Activated naive CD8-positive, alpha-beta T cell (primary cell): ENCODE measurements around the gene MAPK8IP3.
A peak's percentile ranks its signal among the peaks of the same experiment; 100 is the strongest.
"Not testable (repeated sequence)": the region's sequence is repeated elsewhere in the genome, so short reads cannot be mapped to it uniquely, and the experiment has no call there.

Source experiments
- H3K27ac Mint-ChIP-seq: one replicate; pipeline ENCODE4 v1.8.0; 2021; ENCODE audit warnings: mixed read lengths
- H3K27me3 Mint-ChIP-seq: one replicate; pipeline ENCODE4 v1.8.0; 2021; ENCODE audit warnings: mixed read lengths
- H3K36me3 Mint-ChIP-seq: one replicate; pipeline ENCODE4 v1.8.0; 2021; ENCODE audit warnings: mixed read lengths
- H3K4me1 Mint-ChIP-seq: one replicate; pipeline ENCODE4 v1.8.0; 2021; ENCODE audit warnings: low read depth, mixed read lengths
- H3K4me3 Mint-ChIP-seq: one replicate; pipeline ENCODE4 v1.8.0; 2021; ENCODE audit warnings: mild to moderate bottlenecking, mixed read lengths
- H3K9me3 Mint-ChIP-seq: one replicate; pipeline ENCODE4 v1.8.0; 2021; ENCODE audit warnings: low read depth, mixed read lengths

MAPK8IP3 gene

GRCh38 chr16:1691276-1691675 is 14.7 kb upstream of the MAPK8IP3 start:
- no peak overlapping the region for H3K4me3 Mint-ChIP-seq
- peaks cover 1% of the 10 kb centered on the region for H3K4me1 Mint-ChIP-seq
- no peaks in the 10 kb centered on the region for H3K9me3 Mint-ChIP-seq
- no peaks in the 10 kb centered on the region for H3K27me3 Mint-ChIP-seq
- peak overlapping the region; percentile 41 for H3K27ac Mint-ChIP-seq
- H3K36me3 Mint-ChIP-seq: no peaks in the 10 kb centered on the region

DNA sequence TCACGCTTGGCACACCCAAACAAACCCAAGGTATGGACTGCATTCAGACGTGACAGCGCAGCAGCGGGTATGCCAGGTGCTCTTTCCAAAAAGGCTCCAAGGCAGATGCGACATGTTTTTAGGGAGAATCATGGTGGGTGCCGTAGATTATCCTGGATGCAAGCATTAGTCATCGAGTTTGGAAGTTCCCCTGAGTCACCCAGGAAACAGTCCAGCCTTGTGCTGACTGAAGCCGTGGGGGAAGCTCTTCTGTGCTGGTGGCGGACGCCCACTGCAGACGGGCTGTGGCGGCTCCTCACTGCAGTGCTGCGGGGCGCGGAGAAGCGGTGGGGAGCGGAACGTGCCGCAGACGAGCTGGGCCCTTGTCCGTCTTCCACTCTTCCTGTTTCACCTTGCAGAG is 14.0 kb upstream of the MAPK8IP3 start:
- H3K4me3 Mint-ChIP-seq: no peak overlapping the region
- H3K36me3 Mint-ChIP-seq: no peaks in the 10 kb centered on the region
- H3K9me3 Mint-ChIP-seq: no peaks in the 10 kb centered on the region
- no peak overlapping the region for H3K27ac Mint-ChIP-seq
- H3K27me3 Mint-ChIP-seq: no peaks in the 10 kb centered on the region
- H3K4me1 Mint-ChIP-seq: peaks cover 1% of the 10 kb centered on the region

- Mint-ChIP-seq H3K36me3 (no peaks in the 10 kb centered on the region), H3K4me3 (no peak overlapping the region), H3K4me1 (no peaks in the 10 kb centered on the region), H3K27me3 (no peaks in the 10 kb centered on the region), H3K9me3 (no peaks in the 10 kb centered on the region), H3K27ac (no peak overlapping the region)
Observed at GRCh38 chr16:1696863-1697262, 9.1 kb upstream of the MAPK8IP3 start.

GRCh38 chr16:1698680-1699079 is 7.3 kb upstream of the MAPK8IP3 start:
- Mint-ChIP-seq H3K4me3 (no peak overlapping the region), H3K9me3 (no peaks in the 10 kb centered on the region), H3K4me1 (no peaks in the 10 kb centered on the region), H3K36me3 (no peaks in the 10 kb centered on the region), H3K27me3 (no peaks in the 10 kb centered on the region), H3K27ac (no peak overlapping the region)

- no peak overlapping the region for H3K27ac Mint-ChIP-seq
- no peaks in the 10 kb centered on the region for H3K9me3 Mint-ChIP-seq
- H3K4me3 Mint-ChIP-seq: no peak overlapping the region
- H3K27me3 Mint-ChIP-seq: no peaks in the 10 kb centered on the region
- H3K36me3 Mint-ChIP-seq: no peaks in the 10 kb centered on the region
- peaks cover 6% of the 10 kb centered on the region for H3K4me1 Mint-ChIP-seq
Observed at GRCh38 chr16:1700246-1700645, 5.7 kb upstream of the MAPK8IP3 start.

DNA sequence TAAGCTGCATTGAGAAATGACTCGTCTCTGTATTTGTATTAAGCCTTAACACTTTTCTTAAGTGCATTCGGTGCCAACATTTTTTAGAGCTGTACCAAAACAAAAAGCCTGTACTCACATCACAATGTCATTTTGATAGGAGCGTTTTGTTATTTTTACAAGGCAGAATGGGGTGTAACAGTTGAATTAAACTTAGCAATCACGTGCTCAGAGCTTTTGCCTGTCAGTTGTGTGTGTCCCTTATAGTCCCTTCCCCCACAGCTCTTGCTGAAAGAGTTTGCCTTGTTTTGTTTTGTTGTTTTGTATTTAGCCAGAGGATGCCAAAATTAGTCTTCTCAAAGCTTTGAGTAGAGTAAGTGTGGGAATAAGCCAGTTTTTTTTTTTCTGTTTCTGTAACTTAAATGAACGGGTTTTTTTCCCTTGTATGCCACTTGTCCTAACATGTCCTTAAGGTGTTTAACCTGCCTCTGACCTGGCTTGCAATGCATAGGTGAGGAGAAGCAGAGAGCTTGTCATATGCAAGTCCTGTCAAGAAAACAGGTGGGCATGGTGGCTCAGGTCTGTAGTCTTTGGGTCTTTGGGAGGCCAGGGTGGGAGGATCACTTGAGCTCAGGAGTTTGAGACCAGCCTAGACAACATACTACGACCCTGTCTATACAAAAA is 4.6 kb upstream of the MAPK8IP3 start:
- Mint-ChIP-seq H3K9me3 (no peaks in the 10 kb centered on the region), H3K27me3 (no peaks in the 10 kb centered on the region), H3K36me3 (no peaks in the 10 kb centered on the region), H3K4me1 (peaks cover 9% of the 10 kb centered on the region), H3K4me3 (no peak overlapping the region), H3K27ac (no peak overlapping the region)

DNA sequence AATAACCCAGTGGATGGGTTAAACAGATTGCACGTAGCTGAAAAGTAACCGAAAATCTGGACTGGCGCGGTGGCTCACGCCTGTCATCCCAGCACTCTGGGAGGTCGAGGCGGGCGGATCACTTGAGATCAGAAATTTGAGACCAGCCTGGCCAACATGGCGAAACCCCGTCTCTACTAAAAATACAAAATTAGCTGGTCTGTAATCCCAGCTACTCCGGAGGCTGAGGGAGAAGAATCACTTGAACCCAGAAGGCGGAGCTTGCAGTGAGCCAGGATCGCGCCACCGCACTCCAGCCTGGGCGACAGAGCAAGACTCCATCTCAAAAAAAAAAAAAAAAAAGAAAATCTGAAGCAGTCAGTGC is 689 bp upstream of the MAPK8IP3 start:
- H3K27me3 Mint-ChIP-seq, H3K36me3 Mint-ChIP-seq, H3K9me3 Mint-ChIP-seq: not testable (repeated sequence)
- peak overlapping the region; percentile 98 for H3K4me3 Mint-ChIP-seq
- H3K4me1 Mint-ChIP-seq: peaks cover 31% of the 10 kb centered on the region
- peak overlapping the region; percentile 96 for H3K27ac Mint-ChIP-seq

GRCh38 chr16:1706386-1707192 is 594 bp downstream of the MAPK8IP3 start:
- H3K27me3 Mint-ChIP-seq: no peaks in the 10 kb centered on the region
- peak overlapping the region; percentile 83 for H3K27ac Mint-ChIP-seq
- peaks cover 34% of the 10 kb centered on the region for H3K4me1 Mint-ChIP-seq
- no peaks in the 10 kb centered on the region for H3K36me3 Mint-ChIP-seq
- no peaks in the 10 kb centered on the region for H3K9me3 Mint-ChIP-seq
- peak overlapping the region; percentile 90 for H3K4me3 Mint-ChIP-seq

DNA sequence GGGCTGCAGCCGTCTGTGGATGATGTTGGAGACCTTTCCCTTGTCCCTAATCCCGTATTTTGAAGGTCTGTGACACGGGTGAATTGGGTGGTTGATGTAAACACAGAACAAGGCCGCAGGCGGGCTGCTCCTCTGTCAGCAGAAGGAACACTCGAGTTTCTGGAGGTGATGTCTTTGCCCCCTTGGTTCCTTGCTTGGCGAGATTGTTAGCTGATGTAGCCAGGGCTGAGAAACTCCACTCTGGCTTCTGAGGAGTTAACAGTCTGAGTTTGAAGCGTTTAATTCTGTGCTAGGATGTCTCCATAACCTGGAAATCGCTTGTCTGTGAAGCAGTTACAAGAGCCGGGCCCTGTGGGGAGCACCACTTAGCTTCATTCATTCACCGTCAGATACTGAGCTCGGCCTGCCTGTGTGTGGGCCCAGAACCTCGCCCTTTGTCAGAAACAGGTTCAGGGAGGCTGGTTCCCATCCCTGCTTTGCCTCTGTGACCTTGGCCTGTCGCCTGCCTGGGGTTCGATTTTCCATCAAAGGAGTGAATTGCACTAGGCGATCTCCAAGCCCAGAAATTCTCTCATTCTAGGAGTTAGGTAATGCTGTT is 1.3 kb downstream of the MAPK8IP3 start:
- no peaks in the 10 kb centered on the region for H3K36me3 Mint-ChIP-seq
- no peaks in the 10 kb centered on the region for H3K9me3 Mint-ChIP-seq
- H3K27me3 Mint-ChIP-seq: no peaks in the 10 kb centered on the region
- H3K4me3 Mint-ChIP-seq: peak overlapping the region; percentile 90
- peaks cover 35% of the 10 kb centered on the region for H3K4me1 Mint-ChIP-seq
- H3K27ac Mint-ChIP-seq: peak overlapping the region; percentile 83

DNA sequence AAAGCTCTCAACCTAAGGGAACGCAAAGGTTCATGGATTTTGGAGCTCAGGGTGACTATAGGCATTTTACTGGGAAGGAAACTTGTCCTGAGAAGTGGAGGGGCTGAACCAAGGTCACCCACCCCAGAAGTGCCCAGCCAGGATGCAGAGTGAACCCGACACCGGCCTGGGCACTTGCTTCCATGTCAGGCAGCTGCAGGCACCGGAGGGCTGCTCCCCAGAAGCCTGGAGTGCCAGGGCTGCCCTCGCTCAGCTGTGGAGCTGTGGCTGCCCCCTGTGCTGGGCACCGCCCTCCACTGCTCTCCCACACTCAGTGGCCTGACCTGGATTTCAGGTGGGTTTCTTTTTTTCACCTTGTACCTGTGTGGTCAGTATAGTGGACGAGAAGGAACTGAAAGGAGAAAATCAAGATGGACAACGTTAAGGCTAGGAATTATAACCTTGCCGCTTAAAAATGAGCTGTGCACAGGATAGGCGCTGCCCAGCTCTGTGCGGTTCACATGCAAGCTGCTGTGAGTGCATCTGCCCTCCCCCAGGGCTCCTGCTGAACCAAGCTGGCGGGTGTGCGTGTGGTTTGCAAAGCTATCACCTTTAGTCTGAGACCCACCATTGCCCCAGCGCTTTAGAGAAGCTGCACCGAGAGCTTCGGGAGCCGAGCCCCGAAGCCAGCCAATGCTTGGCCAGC is 2.2 kb downstream of the MAPK8IP3 start:
- H3K36me3 Mint-ChIP-seq: no peaks in the 10 kb centered on the region
- H3K4me1 Mint-ChIP-seq: peaks cover 39% of the 10 kb centered on the region
- no peaks in the 10 kb centered on the region for H3K9me3 Mint-ChIP-seq
- no peak overlapping the region for H3K27ac Mint-ChIP-seq
- peak overlapping the region; percentile 90 for H3K4me3 Mint-ChIP-seq
- H3K27me3 Mint-ChIP-seq: no peaks in the 10 kb centered on the region

- Mint-ChIP-seq H3K27ac (no peak overlapping the region), H3K9me3 (no peaks in the 10 kb centered on the region), H3K27me3 (no peaks in the 10 kb centered on the region), H3K36me3 (no peaks in the 10 kb centered on the region), H3K4me3 (peak overlapping the region; percentile 90), H3K4me1 (peaks cover 43% of the 10 kb centered on the region)
Observed at GRCh38 chr16:1708768-1709180, 2.8 kb downstream of the MAPK8IP3 start.

- H3K9me3 Mint-ChIP-seq: no peaks in the 10 kb centered on the region
- no peak overlapping the region for H3K27ac Mint-ChIP-seq
- no peaks in the 10 kb centered on the region for H3K27me3 Mint-ChIP-seq
- no peaks in the 10 kb centered on the region for H3K36me3 Mint-ChIP-seq
- H3K4me3 Mint-ChIP-seq: peak overlapping the region; percentile 90
- H3K4me1 Mint-ChIP-seq: peaks cover 45% of the 10 kb centered on the region
Observed at GRCh38 chr16:1709356-1709755, 3.4 kb downstream of the MAPK8IP3 start.

DNA sequence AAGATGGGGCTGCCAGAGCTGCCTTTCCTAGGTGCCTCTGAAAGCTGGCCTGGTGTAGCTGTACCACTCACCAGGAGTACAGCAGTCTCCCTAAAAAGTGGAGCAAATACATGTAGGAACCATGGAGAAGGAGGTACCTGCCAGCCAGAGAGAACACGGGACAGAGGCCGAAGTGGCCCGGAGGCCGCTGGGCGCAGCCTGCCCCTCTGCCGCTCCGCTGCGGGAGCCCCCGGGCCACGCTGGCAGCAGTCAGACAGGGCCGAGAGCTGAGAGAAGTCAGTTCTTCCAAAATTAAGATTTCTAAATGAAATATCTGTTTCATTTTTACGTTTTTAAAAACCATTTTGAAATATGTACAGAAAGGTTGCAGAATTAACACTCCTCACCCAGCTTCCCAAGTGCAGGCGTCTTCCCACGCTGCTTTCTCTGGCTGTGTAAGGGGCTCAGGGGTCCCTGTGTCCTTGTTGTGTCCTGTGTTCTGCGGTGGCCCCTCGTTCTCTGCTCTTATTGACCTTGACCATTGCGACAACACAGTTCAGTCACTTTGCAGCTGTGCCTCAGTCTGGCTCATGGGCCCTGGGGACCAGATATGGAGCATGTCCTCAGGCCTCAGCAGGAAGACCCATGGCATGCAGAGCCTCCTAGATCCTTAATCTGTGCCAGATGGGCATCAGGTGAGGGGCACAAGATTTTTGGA is 5.0 kb downstream of the MAPK8IP3 start:
- no peak overlapping the region for H3K27ac Mint-ChIP-seq
- H3K4me3 Mint-ChIP-seq: no peak overlapping the region
- no peaks in the 10 kb centered on the region for H3K36me3 Mint-ChIP-seq
- H3K9me3 Mint-ChIP-seq: no peaks in the 10 kb centered on the region
- no peaks in the 10 kb centered on the region for H3K27me3 Mint-ChIP-seq
- H3K4me1 Mint-ChIP-seq: peaks cover 39% of the 10 kb centered on the region

- Mint-ChIP-seq H3K27ac (no peak overlapping the region), H3K27me3 (no peaks in the 10 kb centered on the region), H3K36me3 (no peaks in the 10 kb centered on the region), H3K4me3 (no peak overlapping the region), H3K4me1 (peaks cover 33% of the 10 kb centered on the region), H3K9me3 (no peaks in the 10 kb centered on the region)
Observed at GRCh38 chr16:1712791-1713261, 6.8 kb downstream of the MAPK8IP3 start.
